Loucy (cell line): ENCODE measurements around the gene JPH2.

Source experiments
- EZH2phosphoT487 ChIP-seq: fragments of 200-600 bp; IDR thresholded peaks from 2 replicates; pipeline ENCODE4 v1.6.1; 2018; ENCODE audit warnings: antibody characterized with exemption, mild to moderate bottlenecking, moderate library complexity, borderline replicate concordance
- TF ChIP-seq, protein P1 (sequence below): fragments of 200-600 bp; sonication (generic); conservative IDR thresholded peaks from 2 replicates; pipeline ENCODE4 v1.5.1; 2014; ENCODE audit warnings: mild to moderate bottlenecking, antibody characterized with exemption, low read length

DNA sequence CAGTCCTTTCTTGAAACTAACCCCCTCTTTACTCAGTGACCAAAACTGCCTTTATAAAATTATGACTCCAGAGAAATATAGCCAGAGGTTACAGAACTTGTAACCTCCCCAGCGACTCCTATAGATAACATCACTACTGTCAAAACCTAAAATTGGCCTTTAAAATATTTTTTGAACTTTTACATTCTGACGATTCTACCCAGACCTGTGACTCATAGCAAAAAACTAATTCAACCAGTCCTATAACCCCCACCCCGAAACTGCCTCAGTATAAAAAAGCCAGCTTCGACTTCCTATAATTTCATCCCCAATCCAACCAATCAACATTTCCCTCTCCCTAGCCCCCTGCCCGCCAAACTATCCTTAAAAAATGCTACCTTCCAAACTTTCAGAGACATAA is 13.9 kb downstream of the JPH2 start:
- TF ChIP-seq, protein P1, sequence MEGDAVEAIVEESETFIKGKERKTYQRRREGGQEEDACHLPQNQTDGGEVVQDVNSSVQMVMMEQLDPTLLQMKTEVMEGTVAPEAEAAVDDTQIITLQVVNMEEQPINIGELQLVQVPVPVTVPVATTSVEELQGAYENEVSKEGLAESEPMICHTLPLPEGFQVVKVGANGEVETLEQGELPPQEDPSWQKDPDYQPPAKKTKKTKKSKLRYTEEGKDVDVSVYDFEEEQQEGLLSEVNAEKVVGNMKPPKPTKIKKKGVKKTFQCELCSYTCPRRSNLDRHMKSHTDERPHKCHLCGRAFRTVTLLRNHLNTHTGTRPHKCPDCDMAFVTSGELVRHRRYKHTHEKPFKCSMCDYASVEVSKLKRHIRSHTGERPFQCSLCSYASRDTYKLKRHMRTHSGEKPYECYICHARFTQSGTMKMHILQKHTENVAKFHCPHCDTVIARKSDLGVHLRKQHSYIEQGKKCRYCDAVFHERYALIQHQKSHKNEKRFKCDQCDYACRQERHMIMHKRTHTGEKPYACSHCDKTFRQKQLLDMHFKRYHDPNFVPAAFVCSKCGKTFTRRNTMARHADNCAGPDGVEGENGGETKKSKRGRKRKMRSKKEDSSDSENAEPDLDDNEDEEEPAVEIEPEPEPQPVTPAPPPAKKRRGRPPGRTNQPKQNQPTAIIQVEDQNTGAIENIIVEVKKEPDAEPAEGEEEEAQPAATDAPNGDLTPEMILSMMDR = no peak
- TF ChIP-seq EZH2phosphoT487 = no peak
